Measurements from ENCODE around the gene MFF.
"Not testable (repeated sequence)": the region's sequence is repeated elsewhere in the genome, so short reads cannot be mapped to it uniquely, and the experiment has no call there.

Gene MFF

DNA sequence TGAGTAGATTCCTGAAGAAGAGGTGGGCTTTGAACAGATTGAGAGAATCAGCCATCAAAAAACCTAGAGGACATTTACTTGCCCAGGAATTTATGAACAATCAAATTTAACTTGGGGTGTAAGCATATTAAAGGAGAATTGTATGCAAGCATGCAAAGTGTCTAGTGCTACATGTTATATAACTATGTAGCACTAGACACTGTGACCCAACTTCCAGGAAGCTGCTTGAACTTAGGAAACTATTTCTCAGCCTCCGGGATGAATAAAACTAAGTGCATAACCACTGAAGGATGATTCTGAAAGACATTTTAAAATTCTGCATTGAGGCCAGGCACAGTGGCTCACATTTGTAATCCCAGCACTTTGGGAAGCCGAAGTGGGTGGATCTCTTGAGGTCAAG lies 12.4 kb downstream of the MFF start:
- DNase-seq, result no peak

DNA sequence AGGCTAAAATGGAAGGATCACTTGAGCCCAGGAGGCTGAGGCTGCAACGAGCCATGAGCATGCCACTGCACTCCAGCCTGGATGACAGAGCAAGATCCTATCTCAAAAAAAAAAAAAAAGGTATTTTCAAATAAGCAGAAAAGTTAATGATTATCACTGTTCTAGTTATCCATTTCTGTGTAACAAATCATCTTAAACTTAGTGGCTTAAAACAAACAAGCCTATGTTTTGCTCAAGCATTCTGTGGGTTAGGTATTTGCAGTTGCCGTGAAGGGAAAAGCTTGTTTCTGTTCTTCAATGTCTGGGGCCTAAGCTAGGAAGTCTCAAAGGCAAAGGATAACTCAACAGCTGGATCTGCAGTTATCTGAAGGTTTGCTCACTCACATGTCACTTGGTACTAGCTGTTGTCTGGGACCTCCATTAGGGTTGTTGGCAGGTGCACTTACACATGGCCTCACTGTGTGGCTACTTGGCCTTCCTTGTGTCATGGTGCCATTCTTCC lies 14.1 kb downstream of the MFF start:
- DNase-seq, result no peak

DNA sequence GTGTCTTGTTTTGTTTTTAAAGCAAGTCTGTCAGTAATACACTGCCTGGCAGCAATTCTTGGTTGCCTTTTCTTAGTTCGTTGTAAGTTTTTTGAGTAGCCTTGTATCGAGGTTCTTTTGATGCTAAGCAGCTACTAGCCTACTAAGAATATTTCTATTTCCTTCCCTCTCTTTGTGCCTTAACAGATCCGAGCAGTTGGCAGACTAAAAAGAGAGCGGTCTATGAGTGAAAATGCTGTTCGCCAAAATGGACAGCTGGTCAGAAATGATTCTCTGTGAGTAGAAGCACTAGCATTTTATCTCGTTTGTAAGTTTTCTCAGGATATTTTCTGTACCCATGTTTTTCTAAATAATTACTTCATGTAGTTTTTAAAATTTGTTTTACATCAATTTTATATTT lies 15.1 kb downstream of the MFF start:
- DNase-seq, result no peak

DNA sequence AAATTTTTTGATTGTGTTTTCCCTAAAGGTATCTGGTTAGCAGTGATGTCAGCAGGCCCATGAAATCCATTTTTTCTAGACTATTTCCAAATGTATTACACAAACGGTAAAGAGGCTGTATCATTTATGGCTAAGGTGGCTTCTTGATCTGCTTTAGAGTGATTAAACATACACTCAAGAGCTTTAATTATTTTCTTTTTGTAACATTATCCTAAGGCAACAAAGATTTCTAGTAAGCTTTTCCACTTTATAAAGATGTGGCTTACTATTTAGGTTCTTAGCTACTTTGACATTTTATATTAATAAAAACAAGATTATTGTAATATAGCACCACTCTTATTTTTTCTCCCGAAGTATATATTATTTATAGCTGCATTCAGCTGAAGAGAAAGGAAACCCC lies 16.5 kb downstream of the MFF start:
- no peak for DNase-seq

DNA sequence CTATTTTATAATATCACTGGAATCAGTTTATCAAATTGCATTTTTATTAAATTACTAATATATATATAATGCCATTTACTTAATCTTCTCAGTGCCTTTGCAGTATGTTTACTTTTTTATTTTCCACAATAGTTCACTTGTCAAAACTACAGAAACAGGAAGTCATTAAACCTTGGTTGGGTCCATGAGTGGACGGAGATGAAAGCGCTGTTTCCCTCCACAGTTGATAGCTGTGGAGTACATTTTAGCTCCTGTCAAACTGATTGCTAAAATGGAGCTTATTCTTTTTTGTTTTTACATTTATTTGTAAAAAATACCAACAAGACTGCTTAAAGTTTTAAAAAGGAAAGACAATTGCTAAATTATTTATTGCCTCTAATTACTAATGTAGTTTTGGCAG lies 19.2 kb downstream of the MFF start:
- no peak for DNase-seq

DNA sequence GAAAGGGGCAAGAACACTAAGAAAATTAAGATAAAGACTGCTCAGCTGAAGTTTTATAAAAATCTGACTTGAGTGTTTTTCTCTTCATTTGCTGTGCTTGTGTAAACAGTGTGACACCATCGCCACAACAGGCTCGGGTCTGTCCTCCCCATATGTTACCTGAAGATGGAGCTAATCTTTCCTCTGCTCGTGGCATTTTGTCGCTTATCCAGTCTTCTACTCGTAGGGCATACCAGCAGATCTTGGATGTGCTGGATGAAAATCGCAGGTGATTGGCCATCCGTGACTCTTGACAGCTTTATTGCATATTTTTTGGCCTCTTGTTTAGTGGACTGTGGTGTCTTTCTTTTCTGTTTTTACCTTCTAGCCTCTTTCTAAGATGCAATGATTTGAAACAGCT lies 22.1 kb downstream of the MFF start:
- no peak for DNase-seq

DNA sequence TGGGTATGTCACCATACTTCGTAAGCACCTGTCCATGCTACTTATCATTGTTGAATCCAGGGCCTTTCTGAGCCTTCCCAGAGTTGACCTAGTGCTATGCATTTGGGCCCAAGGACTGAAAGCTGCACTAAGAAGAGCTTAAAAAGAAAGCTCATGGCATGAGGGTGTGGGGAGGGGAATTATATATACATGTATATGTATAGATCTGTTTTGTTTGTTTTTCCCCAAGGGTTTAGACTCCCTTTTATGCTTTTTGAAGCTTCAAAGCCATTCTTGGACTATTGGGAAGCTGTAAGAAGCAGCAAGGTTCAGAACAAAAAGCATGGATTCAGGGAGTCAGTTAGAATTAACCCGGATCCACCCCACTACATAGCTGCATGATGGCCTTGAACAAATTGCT lies 23.3 kb downstream of the MFF start:
- DNase-seq, result no peak

DNA sequence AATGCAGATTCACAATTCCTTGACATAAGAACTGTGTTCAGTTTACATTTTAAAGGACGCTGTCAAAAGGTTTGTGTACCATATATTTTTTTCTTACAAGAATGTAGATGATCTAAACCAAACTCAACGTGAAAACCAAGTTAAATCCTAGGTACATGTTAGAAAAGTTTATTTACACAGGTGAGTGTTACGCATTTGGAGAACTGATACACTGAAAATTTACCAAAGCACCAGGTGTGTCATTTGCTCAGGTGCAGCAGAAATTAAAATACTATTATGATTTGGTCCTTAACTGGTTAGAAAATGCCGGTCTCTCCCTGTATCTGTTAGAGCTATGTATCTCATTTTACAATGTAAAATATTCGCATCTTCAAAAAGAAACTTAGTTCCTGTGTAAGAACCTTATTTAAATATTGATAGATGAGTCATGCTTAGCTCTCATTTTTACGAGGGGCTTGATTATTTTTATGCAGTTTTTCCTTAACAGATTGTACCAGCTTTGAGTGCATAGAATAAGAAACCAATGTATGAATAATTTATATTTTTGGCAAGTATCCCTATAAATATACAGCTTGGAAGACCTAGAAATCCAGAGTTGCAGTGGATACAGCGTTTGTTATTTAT lies 25.1 kb downstream of the MFF start:
- DNase-seq, result no peak

DNA sequence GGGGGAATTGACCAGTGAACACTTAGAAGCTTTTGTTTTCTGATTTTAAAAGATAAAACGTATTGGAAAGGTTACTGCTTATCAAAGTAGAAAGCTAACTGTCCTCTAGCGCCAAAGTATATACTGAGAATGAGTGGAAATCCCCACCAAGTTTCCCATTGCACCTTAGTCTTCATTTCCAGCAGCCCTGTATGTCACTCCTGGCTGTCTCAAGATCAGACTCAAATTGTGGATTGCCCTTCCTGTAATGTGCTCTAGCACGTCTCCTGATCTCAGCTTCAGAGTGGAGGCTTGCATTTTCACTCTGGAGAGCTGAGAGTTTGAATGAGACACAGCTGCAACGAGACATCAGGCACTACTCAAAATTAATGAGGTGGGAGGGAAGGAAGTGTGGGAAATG lies 26.6 kb downstream of the MFF start:
- no peak for DNase-seq

DNA sequence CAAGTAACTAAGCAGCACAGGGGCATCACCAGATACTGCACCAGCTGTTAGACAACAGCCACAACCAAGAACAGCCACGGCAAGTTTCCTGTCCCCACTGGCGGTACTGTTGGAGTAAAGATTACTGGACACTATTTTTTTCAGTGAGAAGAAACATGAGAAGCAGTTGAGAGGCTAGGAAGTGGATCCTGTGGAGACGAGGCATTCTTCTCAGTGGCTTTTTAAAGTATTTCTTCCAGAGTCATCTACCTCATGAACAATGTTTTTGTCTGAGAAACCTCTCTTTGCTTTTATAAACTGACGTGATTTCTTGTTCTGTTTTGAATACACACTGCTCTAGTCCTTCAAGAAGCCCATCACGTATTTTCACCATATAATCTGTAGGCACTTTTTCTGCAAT lies 35.3 kb downstream of the MFF start:
- no peak for DNase-seq

DNA sequence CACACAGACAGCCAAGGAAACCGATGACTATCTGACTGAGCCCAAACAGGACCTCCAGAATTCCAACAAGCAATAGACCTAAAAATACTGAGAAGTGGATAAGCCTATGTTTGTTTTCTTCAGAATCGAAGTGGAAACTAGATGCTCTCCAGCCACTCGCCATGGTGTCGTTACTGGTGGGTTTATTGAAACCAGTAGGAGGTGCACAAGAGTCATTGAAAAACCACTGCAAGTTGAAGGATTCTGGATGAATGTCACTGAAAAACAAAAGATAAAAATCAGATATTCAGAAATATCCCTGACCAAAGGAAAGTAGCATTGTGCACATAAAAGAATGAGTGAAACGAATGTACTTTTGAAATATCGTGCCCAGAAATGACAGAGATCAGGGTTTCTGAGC lies 38.7 kb downstream of the MFF start:
- DNase-seq, result no peak

DNA sequence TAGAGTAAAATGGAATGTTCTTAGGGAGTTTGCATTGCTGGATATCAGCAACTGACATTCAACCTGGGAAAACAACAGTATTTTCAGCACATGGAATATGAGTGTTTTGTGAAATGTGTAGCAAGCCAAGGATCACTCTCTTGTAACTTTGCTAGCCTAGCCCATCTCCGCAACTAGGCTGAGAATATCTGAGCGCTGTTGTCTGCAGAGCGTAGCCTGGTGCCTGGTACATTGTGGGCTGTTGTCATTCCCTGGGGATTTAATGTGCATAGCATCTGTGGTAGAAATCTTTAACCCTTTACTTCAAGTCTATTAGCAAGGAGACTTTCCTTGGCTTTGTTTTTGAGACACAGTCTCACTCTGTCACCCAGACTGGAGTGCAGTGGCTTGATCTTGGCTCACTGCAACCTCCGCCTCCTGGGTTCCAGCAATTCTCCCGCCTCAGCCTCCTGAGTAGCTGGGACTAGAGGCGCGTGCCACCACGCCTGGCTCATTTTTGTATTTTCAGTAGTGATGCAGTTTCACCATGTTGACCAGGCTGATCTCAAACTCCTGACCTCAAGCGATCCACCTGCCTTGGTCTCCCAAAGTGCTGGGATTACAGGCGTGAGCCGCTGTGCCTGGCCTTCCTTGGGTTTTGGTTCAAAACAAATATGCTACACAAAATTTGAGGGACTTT lies 39.7 kb downstream of the MFF start:
- DNase-seq, result not testable (repeated sequence)

DNA sequence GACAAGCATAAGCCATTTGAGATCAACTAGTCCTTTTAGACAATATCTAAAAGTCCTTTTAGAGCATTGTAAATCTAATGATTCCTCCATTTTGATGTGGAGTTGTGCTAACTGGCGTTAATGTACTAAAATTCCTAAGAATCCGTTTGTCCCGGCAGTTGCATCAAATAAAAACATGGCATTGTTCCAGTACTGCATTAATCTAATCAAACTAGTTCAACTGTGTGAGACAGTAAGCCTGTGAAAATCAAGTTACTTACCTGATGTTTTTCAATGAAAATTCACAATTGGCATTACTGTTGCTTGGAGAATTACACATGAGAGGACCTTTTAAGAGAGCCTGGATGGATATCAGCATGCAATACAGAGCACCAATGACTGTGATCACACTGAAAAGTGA lies 40.8 kb downstream of the MFF start:
- DNase-seq, result no peak

DNA sequence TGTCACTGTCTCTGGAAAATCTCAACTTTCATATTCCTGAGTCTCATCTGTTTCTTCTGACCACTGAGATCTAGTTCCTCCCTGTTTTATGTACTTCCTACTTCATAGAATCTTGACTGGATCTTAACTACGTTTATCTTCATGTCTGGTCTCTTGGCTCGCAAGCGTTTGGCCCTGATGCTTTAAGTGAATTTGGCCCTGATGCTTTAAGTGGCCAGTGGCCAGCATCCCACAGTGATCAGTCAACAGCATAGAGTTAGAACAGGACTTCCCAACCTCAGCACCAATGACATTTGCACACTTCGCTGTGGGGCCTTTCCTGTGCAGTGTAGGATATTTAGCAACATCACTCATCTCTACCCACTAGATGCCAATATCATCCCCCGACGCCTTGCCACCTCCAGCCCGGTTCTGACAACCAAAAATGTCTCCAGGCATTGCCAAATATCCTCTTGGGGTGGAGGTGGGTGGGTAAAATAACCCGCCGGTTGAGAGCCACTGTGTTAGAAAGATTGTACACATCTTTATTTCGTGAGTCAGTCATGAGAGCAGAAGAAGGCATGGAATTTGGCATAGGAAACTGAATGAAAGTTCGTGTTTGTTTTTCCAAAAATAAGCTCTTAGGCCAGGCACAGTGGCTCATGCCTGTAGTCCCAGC lies 41.8 kb downstream of the MFF start:
- no peak for DNase-seq

DNA sequence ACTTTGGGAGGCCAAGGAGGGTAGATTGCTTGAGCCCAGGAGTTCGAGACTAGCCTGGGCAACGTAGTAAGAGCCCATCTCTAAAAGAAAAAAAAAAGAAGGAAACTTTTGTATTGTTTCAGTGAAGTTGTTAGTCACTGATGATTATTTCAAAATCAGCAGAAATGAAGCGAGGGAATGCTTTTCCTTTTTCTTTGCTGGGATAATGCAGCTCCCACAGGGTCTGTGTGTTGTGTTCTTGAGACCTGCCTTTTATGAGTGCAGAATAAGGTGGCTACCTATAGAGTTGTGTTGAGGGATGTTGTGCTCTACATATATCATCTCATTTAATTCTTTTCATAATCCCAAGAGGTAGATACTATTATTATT lies 42.4 kb downstream of the MFF start:
- DNase-seq, result no peak

DNA sequence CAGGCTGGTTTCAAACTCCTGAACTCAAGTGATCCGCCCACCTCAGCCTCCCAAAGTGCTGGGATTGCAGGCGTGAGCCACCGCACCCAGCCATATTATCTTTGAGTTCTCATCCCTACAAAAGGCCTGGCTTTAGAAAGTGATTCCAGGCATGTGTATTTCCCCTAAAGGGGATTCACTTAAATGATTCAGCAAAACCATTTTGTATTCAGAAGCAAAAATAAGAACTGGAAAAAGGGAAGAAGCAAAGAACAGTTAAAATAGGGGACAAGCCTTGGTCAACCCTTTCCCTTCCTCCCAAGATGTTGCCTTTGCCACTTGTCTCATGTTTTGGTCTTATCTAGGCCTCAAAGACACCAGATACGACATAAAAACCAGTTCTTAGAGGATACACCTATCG lies 43.5 kb downstream of the MFF start:
- DNase-seq, result no peak

DNA sequence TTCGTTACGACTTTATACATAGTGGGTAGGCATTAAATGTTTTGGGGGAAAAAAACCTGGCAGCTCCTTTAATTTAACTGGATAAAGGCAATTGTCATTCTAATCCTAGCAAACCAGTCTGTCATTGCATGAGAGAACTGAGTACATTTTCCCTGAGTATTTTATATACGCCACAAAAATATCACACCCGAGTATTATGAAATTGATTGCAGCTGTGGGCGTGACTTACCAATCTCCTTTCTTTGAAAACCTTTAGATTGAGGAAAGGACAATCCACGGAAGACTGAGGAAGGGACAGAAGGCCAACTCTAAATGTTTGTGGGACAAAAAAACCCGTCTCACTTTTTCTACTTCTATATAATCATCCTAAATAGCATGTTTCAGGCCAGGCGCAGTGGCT lies 45.0 kb downstream of the MFF start:
- no peak for DNase-seq

DNA sequence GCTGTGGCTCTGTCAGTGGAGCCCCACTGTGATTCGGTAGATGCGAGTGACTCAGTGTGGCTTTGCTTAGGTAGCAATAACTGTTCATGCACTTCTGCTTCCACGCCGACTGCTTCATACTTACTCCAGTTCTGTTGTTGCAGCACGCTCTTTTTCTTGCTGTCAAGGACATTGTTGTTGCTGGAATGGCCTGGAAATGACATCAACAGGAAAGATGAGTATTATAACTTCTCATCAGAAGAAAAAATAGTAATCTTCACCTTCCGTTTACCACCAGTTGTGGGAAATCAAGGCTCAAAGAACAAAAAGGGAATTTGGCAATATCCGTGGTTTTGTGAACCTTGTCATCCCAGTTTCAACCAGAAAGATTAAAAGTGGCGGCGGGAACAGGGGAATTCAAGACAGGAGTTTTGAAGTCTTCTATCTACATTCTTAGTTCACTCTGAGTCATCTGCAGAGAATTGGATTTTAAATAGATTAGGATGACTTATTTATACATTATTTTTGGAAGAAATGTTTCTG lies 45.8 kb downstream of the MFF start:
- no peak for DNase-seq

DNA sequence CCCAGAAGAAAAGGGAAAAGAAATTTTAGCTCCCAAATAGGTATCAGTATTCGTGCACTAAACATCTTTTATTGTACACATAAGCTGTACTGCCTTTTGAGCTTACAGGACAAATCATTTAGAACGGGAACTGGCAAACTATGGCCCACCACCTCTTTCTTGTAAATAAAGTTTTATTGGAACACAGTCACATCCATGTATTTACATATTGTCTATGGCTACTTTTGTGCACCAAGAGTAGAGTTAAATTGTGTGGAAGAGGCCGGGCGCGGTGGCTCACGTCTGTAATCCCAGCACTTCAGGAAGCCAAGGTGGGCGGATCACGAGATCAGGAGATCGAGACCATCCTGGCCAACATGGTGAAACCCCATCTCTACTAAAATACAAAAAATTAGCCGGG lies 48.3 kb downstream of the MFF start:
- no peak for DNase-seq

DNA sequence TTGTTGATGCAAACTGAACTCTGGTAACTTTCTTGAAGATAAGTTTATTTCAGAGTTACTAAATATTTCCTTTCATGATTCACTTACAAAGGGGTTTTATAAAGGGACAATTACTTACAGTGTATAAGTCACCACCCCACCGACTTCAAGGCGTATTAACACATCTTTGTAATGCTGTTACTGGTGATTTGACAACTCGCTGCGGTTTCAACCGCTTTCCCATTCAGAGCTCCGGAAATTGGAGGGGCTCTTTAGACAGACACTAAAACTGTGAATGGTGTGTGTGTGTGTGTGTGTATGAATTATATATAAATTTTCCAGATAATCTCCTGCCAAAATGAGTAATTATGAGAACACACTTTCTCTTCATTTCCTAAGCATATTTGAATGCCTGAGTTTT lies 49.1 kb downstream of the MFF start:
- no peak for DNase-seq

DNA sequence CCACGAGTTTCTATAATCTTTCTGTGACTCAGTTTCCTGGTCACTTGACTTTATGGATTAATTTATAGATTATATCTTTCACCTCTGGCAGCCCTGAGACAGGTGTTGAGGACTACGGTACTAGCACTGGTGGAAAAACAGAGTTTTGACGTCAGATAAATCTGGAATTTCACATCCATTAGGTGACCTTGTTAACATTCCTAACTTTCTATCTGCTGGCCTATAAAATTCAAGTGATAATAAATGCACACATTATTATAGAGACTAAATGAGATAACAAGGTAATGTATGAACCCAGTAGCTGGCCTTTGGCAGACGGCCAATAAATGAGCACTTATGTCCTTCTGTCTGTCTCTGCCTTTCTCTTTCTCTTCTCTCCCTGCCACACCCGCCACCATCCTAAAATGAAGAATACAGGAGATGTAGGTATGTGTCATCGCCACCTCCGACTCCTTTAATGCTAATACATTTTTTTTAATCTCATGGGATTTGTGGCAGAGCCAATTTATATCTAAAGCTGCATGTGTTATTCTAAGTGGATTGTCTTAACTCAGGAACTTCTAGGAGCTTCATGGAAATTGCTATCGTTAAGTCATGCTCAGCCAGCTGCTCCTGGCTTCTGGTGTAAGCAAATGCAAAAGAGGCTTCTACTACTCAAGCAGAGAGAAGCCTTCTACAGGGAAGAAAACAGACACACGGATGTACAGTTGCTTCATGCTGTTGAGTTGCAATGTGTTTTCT lies 51.8 kb downstream of the MFF start:
- no peak for DNase-seq

DNA sequence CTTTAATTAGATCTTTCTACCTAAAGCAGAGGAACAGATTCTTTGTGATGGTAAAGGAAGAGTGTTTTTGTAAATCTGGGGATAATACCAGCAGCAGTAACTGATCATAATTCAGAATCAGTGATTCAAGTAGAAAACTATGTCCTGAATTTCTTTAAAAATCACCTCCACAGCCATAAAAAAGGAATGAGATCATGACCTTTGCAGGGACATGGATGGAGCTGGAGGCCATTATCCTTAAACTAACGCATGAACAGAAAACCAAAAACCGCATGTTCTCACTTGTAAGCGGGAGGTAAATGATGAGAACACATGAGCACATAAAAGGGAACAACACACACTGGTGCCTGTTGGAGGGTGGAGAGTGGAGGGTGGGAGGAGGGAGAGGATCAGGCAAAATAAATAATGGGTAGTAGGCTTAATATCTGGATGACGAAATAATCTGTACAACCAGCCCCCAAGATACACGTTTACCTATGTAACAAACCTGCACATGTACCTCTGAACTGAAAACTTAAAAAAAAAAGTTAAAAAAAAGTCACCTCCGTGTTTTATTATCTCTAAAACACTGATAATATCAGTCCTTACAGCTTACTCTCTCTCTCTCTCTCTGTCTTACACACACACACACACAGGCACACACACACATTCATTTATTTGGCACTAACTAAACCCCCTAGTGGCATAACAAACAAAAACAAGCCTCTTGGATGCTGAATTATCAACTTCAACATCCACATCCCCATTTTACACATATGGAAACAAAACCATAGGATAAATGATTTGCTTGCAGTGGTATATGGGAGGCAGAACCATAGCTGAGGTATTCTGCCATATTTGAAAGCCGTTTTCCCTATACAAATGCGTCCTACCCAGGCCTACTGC lies 52.7 kb downstream of the MFF start:
- DNase-seq, result no peak

DNA sequence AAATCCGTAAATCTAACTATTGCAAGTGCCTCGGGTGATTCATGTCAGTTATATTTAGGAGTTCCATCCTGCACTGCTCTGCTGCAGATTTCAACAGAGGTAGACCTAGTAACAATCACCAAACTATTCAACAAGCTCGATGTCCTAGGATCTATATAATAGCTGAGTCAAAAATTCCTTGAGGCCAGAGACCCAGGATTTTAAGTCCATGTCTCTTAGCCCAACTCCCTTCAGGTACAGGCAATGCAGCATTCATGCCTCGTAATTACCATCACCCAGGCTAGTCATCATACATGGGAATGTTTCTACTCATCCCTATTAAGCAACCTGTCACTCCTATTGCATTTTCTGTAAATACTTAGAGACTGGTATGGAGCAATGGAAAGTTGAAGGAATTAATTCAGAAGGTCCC lies 53.3 kb downstream of the MFF start:
- DNase-seq, result no peak

All from islet precursor cell (in vitro differentiated cells).